Activated T-helper 9 cell treated with anti-CD3 and anti-CD28 coated beads, Interleukin-2, amount 50 U/mL, for 16 hours (primary cell): ENCODE measurements around the gene ADNP2.
A peak's percentile ranks its signal among the peaks of the same experiment; 100 is the strongest.
"Not testable (repeated sequence)": the region's sequence is repeated elsewhere in the genome, so short reads cannot be mapped to it uniquely, and the experiment has no call there.

Source experiments
- DNase-seq: peaks from one replicate; pipeline ENCODE4 v3.0.0-alpha.2; 2020; ENCODE audit warnings: low read depth

The ADNP2 gene

GRCh38 chr18:80145196-80145804, 36.2 kb downstream of the ADNP2 start:
- no peak for DNase-seq

- no peak for DNase-seq
These were observed 38.0 kb downstream of the ADNP2 start for GRCh38 chr18:80147037-80147417.

DNA sequence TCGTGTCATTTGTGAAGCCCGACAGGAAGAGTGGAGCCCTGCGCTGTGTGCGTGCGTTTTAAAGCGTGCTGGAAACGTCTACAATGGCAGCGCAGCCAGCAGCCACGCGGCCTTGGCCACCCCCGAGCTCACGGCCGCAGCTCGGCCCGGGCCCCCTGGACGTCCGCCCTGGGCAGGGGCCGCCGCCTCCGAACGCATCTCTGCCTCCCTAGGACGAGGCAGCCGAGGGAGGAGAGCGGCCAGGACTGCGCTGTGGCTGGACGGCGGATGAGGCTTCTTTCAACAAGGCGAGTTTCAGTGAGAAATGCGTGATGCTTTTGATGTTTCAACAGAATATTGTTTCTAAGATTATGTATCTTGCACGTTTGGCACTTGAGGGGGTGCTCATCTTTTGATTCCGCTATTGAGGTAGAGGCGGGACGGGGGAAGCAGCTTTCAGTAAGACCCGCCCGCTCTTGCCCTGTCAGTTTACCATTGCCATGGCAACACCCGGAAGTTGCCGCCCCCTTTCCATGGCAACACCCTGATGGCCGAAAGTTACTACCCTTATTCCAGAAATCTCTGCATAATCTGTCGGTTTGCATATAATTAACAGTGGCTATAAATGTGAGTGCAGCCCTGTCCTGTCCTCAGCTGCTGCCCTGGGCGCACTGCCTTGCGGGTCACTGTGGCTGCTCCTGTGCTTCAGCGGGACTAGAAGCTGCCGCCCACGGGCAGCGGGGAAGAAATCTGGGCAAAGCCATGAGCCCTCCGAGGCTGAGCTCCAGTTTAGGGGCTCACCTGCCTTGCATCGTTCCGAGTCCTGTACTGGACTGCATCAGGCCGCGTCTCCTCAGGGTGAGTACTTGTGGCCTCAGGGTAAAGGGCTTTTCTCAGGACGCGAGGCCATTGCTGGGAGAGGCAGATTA, 38.6 kb downstream of the ADNP2 start:
- peak; percentile 40 for DNase-seq

DNA sequence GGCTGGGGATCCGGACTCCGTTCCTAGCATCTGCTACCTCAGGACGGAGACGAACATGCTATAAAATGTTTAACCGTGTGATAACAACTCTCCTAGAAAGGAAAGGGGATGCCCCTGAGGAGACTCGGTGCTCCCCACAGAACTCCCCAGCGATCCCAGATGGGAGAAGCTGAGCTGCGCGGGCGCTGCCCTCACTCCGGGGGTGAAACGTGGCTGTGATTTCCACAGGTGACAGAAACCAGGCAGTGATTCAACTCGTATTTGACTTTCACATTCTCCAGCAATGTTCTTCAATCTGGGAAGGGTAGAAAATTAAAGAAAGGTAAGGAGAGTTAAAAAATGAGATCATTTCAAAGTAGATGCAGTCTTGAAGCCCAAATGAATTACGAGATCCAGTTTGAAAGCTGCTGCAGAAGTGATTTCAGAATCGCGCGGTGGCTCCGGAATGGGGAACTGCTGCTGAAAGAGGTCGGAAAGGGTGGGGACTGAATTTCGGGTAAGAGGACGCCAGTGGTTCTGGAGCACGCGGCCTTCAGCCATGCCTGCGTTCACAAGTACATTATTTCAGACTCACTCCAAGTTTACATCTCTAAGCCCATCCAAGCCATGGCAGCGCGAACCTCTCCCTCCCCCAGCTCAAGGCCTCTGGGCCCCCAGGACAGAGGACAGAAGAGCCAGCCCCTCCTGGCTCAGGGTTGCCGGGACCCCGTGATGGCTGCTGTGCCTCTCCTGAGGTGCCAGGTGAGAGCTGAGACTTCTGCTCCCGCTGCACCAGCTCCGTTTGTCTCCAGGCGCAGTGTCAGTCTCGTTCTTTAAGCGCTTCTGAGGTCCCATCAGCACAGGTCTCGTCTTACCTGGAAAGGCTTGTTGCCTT, 39.5 kb downstream of the ADNP2 start:
- DNase-seq, result no peak

- DNase-seq, result no peak
These were observed 40.6 kb downstream of the ADNP2 start for GRCh38 chr18:80149667-80150066.

GRCh38 chr18:80154293-80154692, 45.2 kb downstream of the ADNP2 start:
- no peak for DNase-seq

DNA sequence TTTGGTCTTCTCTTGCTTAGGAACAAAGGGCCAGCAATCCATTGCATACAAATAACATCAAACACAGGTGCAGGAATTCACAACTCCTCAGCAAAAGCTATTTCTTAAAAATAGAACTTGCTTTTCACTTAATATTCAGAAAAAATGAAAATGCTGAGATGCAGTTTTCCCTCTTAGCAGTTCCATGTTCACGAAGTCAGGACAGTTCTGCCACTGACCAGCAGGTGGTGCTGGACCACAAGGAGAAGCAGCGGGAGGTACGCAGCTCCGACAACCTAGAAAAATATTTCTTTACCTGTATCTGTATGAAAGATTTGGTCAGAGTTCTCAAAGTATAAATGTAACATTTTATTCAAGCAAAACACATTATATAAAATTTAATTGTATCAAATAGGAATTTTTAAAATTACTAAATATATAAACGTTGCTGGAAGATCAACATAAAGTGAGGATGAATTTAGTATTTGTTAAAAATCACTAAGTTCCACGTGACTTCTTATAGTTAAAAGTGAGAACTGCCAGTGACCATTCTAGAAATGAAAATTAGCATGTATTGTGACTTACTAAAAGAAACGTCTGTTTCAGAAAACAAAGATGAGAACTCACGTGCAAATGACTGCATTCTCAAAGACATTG, 48.8 kb downstream of the ADNP2 start:
- peak; percentile 53 for DNase-seq

DNA sequence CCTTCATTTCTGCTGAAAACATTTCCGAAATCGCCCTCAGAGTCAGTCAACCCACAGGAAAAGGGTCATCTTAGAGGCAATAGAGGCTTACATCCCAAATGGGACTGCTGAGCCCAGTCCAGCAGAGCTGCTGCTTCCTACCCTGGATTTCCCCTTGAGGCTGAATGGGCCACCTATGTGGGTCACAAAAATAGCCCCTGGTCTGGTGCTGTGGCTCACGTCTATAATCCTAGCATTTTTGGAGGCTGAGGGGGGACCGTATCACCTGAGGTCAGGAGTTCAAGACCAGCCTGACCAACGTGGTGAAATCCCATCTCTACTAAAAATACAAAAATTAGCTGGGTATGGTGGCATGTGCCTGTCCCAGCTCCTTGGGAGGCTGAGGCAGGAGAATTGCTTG, 49.3 kb downstream of the ADNP2 start:
- no peak for DNase-seq

DNA sequence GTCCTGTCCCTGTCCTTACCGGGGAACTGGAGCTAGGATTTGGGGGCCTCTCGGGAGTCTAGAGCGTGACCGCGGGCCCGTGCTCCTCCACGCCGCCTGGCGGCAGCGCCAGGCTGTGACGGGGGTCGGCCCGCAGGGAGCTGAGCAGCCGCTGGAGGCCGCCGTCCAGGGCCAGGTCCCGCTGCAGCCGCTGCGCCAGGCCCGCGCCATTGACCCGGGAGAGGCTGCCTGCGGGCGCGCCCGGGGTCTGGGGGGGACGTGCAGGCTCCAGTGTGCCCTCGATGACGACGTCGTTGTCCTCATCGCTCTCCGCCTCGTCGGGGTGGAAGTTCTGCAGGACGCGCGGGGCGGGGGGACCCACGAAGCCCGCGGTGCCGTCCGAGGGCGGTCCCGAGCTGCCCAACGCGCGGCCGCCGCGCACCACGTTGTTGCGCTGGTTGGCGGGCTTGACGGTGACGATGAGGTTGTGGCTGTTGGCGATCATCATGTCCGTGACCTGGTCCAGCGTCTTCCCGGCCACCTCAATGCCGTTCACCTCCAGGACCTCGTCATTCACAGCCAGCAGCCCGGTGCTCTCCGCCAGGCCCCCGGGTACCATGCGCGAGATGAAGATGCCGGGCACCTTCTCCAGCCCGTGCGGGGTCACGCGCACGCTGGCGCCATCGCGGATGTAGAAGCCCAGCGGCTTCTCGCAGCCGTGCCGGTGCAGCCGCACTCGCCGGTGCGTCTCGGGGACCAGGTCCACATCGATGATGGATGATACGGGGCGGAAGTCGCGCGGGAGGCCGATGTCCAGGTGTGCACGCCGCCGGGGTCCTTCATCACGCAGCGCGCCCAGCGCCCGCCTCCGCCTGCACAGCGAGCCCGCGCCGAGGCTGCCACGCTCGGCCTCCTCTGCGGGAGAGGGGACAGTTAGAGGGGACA, 50.9 kb downstream of the ADNP2 start:
- no peak for DNase-seq

DNA sequence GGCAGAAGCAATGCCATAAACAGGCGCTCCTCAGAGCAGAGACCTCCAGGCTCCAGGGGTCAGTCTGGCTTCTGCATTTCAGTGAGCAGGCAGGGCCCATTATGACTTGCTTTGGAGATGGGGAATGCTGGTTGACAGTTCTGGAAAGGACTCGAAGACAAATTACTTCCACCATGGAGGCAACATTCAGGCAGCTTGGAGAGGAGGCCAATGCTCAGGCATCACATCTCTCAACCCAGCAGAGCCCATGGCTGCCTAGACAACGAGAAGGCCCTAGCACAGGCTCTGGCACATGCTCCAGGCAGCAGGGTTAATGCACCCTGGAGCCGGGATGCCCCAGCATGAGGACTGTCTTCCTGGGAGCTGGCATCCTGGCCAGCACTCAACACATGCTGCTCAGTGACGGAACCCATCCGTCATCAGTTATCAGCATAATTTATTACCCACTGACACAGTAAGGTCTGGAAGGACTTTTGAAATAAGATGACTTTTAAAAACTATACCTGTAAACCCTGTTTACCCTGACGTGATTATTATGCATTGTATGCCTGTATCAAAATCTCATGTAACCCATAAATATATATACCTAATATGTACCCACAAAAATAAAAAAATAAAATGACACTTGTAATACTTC, 52.8 kb downstream of the ADNP2 start:
- DNase-seq, result no peak

DNA sequence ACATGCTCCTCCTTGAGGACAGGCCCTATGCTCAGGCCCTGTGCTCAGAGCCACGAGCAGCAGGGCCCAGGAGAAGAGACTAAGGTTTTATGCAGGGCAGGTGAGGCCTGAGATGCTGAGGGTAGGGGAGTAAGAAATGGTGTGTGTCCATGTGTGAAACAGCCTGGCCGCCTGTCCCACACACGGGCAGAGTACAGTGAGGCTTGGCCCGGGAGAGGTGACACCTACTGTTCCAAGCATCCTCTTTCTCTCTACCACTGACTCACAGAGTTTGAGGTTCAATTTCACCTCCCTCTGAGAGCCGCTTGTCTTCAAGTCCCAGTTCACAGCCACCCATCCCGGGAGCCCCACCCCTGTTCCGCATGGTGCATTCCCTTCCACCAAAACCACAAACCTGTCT, 54.1 kb downstream of the ADNP2 start:
- DNase-seq, result no peak

GRCh38 chr18:80164727-80165355, 55.8 kb downstream of the ADNP2 start:
- DNase-seq, result not testable (repeated sequence)

GRCh38 chr18:80166240-80166639, 57.2 kb downstream of the ADNP2 start:
- DNase-seq, result no peak

- DNase-seq, result no peak
These were observed 57.7 kb downstream of the ADNP2 start for GRCh38 chr18:80166725-80167124.

GRCh38 chr18:80167331-80167730, 58.3 kb downstream of the ADNP2 start:
- no peak for DNase-seq

DNA sequence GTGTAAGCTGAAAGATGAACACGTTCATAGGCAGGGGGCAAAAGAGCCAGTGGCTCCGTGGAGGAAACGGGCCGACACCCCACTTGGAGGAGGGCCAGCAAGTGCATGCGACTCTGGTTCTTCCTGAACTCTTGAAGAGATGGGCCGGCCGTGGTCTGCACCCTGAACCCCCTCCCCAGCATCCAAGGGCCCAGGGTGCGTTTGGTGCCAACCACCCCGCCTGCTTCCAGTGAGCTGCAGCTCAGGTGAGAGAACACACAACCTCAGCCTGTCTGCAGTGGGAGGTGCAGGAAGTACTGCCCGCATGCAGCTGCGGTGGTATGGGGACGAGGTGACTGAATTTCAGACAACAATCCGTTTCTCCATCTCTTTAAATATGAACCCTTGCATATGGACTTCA, 58.9 kb downstream of the ADNP2 start:
- DNase-seq, result no peak

GRCh38 chr18:80168346-80168745, 59.3 kb downstream of the ADNP2 start:
- DNase-seq, result no peak

- DNase-seq, result no peak
These were observed 59.9 kb downstream of the ADNP2 start for GRCh38 chr18:80168982-80169381.

DNA sequence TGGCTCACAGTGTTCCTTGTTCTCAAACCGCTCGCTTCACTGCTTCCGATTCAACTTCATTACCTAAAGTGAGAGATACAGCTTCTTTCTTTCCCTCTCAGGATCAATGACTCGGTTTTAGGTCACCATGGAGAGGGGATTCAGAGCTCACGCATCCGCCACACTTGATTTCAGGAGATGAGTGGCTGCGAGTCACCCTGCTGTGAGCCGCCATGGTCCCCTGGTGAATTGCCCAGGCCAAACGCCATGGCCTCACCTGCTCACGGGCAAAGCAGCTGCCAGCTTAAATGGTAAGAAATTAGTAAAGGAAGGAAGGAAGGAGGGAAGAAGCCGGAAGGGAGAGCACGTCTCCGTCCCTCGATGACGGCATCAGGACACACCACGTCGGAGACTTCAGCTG, 60.5 kb downstream of the ADNP2 start:
- no peak for DNase-seq

DNA sequence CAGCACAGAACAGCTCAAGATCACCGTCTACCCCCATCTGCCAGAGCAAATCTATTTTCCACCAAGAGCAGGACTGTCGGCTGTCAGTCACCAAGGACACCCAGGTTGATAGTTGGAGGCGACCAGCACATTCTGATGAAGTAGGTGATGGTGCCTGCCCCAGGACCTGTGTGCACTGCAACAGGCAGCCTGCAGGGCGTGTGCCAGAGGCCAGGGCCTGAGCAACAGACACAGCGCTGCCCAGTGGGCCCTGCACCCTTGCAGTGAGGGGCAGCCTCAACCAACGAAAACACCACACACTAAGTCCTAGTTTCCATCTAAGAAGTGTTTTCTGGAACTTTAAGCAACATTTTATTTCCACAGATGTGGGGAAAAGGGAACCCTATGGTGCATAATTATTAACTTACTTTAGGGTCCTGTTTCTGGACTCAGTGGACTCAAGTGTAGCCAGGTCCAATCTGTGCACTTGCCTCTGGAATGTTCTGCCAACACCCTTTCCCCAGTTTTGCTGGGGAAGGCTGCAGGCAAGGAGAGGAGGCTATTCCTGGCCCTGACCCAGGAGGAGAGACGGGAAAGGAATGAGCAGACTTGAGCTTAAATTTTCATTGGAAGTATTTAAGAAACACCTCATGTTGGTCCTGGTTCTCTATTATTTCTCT, 61.5 kb downstream of the ADNP2 start:
- no peak for DNase-seq
